GM19025 (cell line): Measurements from ENCODE around the gene FHL2.

Source experiments
- ATAC-seq: cut with Tn5 transposase; IDR thresholded peaks from one replicate; pipeline ENCODE4 v1.9.1; 2021; ENCODE audit warnings: mild to moderate bottlenecking, low read depth, moderate library complexity; ENCODE audit not compliant: unreplicated experiment

Gene FHL2

GRCh38 chr2:105399207-105399861 lies 483 bp upstream of the FHL2 start:
- ATAC-seq = no peak

DNA sequence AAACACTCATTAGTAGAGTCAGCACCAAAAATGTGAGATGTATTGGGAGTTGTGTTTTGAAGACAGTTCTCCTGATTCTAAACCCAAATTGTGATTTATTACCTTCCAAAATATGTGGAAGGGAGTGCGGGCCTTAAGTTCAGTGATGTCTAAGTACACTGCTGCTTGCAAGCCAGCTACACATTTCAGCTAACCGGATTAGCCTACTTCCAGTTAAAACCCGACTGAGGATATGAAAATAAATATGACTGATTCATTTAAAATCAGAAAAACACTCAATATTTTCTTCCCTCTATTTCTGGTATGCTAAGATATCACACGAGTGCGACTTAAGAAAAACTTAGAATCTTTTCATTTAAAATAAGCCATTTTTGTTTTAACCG lies 907 bp downstream of the FHL2 start:
- ATAC-seq = no peak

DNA sequence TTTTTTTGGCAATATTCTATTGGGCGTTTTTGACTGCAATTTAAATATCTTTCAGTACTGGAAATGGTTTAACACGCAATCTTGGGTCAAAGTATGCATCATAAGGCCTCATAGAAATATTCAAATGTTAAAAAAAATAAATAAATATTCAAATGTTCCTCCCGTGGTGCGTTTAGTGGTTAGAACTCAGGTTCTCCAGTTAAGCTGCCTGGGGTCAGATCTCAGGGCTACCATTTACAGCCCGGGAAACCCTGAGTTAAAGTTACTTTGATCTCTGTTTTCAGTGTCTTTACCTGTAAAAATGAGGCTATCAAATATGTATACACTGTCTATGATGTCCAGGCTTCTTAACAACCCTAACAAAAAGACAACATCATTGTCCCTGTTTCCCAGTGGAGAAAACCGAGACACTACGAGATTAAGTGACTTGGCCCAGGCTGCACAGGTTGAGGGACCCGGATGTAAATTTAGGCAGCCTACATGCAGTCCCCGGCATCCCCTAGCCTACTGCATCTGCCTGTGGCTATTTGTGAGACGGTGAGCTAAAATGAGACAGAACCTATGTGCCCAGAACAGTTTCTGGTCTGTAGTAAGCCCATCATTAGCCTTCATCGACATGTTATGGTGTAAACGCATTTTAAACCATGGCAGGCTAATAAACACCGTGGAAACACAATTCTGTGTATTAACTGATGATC lies 1.7 kb downstream of the FHL2 start:
- ATAC-seq = no peak

DNA sequence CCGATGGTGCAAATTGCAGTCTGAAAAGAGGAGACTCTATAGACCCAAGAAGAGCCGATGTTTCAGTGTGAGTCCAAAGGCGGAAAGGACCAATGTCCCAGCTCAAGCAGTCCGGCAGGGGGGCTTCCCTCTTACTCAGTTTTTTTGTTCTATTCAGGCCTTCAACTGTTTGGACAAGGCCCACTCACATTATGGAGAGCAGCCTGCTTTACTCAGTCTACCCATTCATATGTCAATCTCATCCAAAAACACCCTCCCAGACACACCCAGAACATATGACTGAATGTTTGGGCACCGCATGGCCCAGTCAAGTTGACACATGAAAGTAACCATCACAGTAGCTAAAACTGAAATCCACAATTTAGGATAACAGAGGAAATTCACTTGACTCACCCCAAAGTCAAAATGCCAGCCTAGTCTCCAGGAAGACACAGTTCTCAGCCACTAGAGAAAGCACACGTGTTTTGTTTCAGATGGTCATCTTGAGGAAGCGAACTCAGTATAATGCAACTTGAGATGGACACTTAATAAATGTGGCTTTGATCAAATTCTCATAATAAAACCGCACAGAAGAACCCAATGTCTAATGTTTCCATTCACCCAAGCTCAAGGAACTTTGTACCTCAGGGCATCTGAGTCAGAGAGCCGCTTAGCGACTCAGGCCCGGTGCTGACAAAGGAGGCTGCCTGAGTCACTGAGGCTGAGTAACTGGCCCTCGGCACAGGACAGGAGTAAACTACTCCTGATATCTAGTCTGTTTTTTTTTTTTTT lies 2.4 kb downstream of the FHL2 start:
- no peak for ATAC-seq

GRCh38 chr2:105395691-105396090 lies 3.2 kb downstream of the FHL2 start:
- ATAC-seq = no peak

GRCh38 chr2:105394951-105395611 lies 3.8 kb downstream of the FHL2 start:
- ATAC-seq = no peak

- ATAC-seq = no peak
Measured at GRCh38 chr2:105393373-105394055, 5.3 kb downstream of the FHL2 start.

- no peak for ATAC-seq
Measured at GRCh38 chr2:105391763-105392662, 6.8 kb downstream of the FHL2 start.

- ATAC-seq = no peak
Measured at GRCh38 chr2:105391058-105391627, 7.7 kb downstream of the FHL2 start.

GRCh38 chr2:105390454-105390853 lies 8.4 kb downstream of the FHL2 start:
- no peak for ATAC-seq

DNA sequence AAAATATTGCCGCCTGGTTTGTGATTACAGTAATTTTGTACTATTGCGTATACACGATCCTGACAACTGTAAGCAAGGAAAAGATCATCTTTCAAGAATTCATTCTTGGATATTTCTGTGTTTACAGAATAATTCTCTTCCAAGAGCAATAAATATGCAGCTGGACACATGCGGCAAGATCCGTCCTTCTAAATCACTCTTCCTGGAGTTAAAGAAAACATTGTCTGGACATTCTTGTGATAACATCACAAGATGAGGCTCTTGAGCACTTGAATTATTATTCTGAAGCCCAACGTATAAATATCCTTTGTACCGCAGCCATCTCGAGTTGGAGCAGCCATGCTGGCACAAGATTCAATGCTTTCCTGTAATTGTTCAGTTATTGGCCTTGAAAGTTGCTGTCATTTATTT lies 9.9 kb downstream of the FHL2 start:
- no peak for ATAC-seq

DNA sequence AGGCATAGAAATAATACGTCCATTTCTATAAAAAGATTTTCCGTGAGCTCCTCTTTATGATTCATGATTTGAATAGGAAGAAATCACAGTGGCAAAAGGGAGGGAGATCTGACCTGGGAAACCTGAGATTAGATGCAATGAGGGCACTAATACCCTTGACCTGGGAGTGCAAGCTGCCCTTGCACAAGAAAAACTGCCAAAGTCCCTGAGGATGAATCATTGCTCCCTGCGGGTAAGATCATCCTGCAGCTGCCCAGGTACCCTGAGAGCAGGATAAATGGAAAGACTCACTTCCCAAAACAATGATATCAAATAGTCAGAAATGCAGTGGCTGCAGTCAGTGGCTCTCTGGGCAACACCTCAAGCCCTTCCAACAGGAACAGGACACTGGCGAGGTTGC lies 11.6 kb downstream of the FHL2 start:
- ATAC-seq = no peak

DNA sequence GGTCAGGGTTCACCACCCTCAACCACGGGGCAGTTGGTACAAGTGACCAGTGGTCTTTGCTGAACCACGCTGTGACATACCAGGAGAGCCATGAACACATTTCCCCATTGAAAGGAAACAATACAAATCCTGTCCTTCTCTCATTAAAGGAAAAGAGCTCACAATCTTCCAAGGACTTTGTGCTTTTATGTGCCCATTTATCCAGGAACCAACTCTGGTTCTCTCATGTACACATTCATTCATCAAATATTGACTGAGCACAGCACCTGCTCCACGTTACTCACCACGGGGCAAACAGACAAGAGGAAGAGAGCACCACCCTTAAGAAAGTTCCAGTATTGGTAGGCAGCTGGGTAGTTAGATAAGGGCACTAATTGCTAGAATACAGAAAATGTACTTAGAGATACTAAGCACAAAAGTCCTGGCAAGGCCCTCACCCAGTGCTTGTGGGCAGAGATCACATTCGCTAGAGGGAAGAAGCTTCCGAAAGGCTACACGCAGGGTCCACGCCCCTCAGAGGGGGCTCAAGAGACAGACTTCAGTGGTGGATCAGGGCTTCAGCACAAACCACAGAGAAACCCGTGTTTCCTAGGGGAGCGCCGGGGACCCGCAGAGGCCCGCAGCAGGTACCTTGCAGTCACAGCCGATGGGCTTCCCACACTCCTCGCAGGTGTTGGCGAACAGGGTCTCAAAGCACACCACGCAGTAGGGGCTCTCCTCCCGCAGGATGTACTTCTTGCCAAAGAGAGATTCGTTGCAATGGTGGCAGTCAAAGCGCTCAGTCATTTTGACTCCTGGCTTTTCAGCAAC lies 12.9 kb downstream of the FHL2 start:
- ATAC-seq = no peak

- ATAC-seq = no peak
Measured at GRCh38 chr2:105384861-105385260, 14.0 kb downstream of the FHL2 start.

DNA sequence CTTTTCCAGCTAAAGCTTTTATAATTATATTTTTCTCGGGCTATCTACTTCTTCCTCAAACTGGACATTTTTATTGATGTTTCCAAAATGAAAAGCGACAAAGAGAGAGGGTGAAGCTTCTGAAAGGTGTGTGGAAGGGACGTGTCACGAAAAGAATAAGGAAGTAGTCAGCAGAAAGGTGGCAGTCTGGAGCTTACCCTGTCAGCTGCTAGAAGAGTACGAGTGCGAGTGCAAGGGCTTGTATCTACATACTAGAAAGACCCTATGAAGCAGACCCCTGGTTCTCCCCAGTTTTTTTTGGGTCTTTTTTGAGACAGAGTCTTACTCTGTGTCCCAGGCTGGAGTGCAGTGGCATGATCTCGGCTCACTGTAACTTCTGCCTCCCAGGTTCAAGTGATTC lies 14.6 kb downstream of the FHL2 start:
- ATAC-seq = no peak

- ATAC-seq = no peak
Measured at GRCh38 chr2:105383432-105384166, 15.3 kb downstream of the FHL2 start.

DNA sequence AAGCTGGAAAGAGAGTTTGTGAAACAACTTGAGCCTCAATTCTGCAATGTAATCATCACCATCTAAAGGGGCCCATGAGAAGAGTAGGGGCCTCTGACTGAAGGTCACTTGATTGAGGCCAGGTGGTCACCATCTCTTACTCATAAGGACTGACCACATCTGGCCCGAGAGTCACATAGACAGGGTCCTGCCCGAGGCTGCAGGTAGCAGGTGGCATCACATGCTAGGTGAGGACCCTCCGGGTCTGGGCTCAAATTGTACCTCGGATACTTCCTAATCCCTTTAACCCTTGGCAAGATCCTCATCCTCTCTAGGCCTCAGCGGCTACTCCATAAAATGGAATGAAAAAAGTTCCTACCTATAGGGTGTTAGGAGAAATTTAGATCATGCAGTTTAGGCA lies 16.7 kb downstream of the FHL2 start:
- no peak for ATAC-seq
